SU-DHL-6 (cell line): Measurements from ENCODE around the gene AGRN.

Experiments used
- EZH2phosphoT487 ChIP-seq: fragments of 200-600 bp; sonication (generic), shearing (Covaris generic); conservative IDR thresholded peaks from 2 replicates; pipeline ENCODE4 v1.6.1; 2018; ENCODE audit warnings: mild to moderate bottlenecking, antibody characterized with exemption, low read length, moderate library complexity, mixed read lengths
- TF ChIP-seq, protein P1 (sequence below): fragments of 200-600 bp; sonication (generic); IDR thresholded peaks from one replicate; pipeline ENCODE4 v1.5.1; 2017; ENCODE audit warnings: antibody characterized with exemption, mild to moderate bottlenecking, low read length, moderate library complexity; ENCODE audit not compliant: insufficient read depth, poor library complexity, severe bottlenecking

DNA sequence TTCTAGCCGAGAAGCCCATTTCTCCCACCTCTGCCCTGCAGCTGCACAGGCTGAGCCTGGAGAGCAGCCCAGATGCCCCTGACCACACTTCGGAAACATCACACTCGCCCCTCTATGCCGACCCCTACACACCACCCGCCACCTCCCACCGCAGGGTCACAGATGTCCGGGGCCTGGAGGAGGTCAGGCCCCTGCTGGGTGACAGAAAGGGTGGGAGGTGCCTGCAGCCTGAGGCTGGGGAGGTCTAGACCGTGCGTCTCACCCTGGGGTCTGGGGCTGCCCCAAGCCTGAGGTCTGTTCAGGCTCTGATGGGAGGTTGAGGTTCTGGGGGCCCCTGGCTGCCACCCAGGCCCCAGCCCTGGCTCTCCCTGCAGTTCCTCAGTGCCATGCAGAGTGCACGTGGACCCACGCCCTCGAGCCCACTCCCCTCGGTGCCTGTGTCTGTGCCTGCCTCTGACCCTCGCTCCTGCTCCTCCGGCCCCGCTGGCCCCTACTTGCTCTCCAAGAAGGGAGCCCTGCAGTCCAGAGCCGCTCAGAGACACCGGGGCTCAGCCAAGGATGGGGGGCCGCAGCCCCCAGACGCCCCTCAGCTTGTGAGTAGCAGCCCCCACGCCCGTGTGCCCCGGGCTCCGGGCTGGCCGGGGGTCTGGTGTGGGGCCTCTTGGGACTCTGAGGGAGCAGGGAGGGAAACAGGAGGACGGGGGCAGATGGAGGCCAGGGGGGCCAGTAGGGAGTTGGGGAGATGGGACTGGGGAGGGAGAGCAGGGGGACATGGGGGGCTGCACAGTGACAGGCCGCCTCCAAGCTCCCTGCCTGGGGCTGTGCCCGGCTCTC, 46.2 kb upstream of the AGRN start:
- TF ChIP-seq, protein P1, sequence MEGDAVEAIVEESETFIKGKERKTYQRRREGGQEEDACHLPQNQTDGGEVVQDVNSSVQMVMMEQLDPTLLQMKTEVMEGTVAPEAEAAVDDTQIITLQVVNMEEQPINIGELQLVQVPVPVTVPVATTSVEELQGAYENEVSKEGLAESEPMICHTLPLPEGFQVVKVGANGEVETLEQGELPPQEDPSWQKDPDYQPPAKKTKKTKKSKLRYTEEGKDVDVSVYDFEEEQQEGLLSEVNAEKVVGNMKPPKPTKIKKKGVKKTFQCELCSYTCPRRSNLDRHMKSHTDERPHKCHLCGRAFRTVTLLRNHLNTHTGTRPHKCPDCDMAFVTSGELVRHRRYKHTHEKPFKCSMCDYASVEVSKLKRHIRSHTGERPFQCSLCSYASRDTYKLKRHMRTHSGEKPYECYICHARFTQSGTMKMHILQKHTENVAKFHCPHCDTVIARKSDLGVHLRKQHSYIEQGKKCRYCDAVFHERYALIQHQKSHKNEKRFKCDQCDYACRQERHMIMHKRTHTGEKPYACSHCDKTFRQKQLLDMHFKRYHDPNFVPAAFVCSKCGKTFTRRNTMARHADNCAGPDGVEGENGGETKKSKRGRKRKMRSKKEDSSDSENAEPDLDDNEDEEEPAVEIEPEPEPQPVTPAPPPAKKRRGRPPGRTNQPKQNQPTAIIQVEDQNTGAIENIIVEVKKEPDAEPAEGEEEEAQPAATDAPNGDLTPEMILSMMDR = no peak
- TF ChIP-seq EZH2phosphoT487 = no peak
